ENCODE results near the gene RAB17.

DNA sequence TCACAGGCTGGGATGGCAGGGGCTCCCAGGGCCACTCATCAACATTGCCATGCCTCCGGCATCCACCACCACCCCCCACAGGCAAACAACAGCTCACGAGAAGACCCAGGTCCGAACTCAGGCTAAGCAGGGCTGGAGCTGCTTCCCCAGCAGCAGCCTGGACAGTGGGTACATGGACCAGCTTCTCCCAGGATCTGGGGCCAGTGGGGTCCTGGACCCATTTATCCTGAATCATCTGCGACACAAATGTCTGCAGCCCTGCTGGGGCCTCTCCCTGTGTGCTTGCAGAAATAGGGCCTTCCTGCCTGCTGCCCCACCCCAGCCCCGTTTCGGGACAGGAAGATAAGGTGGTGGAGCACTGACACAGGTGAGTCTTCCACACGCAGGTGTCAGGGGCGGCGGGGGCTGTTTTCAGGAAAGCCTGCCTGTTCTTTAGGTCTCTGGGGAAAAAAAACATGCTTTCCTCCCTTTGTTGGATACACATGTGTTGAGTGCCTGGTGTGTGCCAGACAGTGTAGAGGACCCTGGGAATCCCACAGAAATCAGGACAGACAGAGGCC is 19.7 kb downstream of the RAB17 start:
- TF ChIP-seq TCF4 (CRISPR knock-in tag; IDR thresholded peaks at IDR 0.05; ENCODE audit: borderline replicate concordance) (no peak), RARB (CRISPR knock-in tag; IDR thresholded peaks at IDR 0.05) (no peak), ZC3H10 (CRISPR knock-in tag; IDR thresholded peaks at IDR 0.05) (no peak)
- TF ChIP-seq, protein P1, sequence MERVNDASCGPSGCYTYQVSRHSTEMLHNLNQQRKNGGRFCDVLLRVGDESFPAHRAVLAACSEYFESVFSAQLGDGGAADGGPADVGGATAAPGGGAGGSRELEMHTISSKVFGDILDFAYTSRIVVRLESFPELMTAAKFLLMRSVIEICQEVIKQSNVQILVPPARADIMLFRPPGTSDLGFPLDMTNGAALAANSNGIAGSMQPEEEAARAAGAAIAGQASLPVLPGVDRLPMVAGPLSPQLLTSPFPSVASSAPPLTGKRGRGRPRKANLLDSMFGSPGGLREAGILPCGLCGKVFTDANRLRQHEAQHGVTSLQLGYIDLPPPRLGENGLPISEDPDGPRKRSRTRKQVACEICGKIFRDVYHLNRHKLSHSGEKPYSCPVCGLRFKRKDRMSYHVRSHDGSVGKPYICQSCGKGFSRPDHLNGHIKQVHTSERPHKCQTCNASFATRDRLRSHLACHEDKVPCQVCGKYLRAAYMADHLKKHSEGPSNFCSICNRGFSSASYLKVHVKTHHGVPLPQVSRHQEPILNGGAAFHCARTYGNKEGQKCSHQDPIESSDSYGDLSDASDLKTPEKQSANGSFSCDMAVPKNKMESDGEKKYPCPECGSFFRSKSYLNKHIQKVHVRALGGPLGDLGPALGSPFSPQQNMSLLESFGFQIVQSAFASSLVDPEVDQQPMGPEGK (CRISPR knock-in tag; IDR thresholded peaks at IDR 0.05; ENCODE audit: borderline replicate concordance) = no peak

All from SK-N-SH treated with all-trans-retinoic acid at 6 μM for 48 hours (cell line).